ENCODE data around the gene HS1BP3. TPM values are rescaled to one million over a fixed set of nuclear protein-coding genes. Genes with fewer than 3 reads are reported as not detected.

Gene HS1BP3
- total RNA-seq, 1 experiment from 2014 or later, result 26.4 TPM

- Mint-ChIP-seq H3K4me3 (ENCODE audit: low read depth, unreplicated experiment) (no peak overlapping the region), H3K4me1 (ENCODE audit: low read depth, unreplicated experiment) (peaks cover 41% of the 10 kb centered on the region)
Observed at GRCh38 chr2:20617081-20617575, 33.8 kb downstream of the HS1BP3 start.

GRCh38 chr2:20616341-20616871 is 34.5 kb downstream of the HS1BP3 start:
- no peak for DNase-seq
- H3K4me1 Mint-ChIP-seq (ENCODE audit: low read depth, unreplicated experiment), result peaks cover 46% of the 10 kb centered on the region
- BruUV-seq (replicated peaks), result no TSS peak
- no peak overlapping the region for H3K4me3 Mint-ChIP-seq (ENCODE audit: low read depth, unreplicated experiment)
- H3K27me3 Mint-ChIP-seq (ENCODE audit: unreplicated experiment), result no peaks in the 10 kb centered on the region
- no peaks in the 10 kb centered on the region for H3K9me3 Mint-ChIP-seq (ENCODE audit: low read depth, unreplicated experiment)
- CTCF ChIA-PET, result interaction anchor here (2.1 kb wide), 1 partner anchor 18 kb away, joined by 18 read pairs; no protein-coding TSS in a partner anchor
- peak overlapping the region; percentile 87 for H3K27ac Mint-ChIP-seq (ENCODE audit: unreplicated experiment)
- intact Hi-C loops (cut with micrococcal nuclease; ENCODE audit: unreplicated experiment), result no loop called here
- TF ChIP-seq CTCF (IDR thresholded peaks at IDR 0.05; ENCODE audit: unreplicated experiment), result no peak
- H3K36me3 Mint-ChIP-seq (ENCODE audit: insufficient read depth, unreplicated experiment), result peaks cover 18% of the 10 kb centered on the region

More at GRCh38 chr2:20617081-20617575, 33.8 kb downstream of the HS1BP3 start:
- peak overlapping the region; percentile 87 for H3K27ac Mint-ChIP-seq (ENCODE audit: unreplicated experiment)
- BruUV-seq (replicated peaks), result no TSS peak
- TF ChIP-seq CTCF (IDR thresholded peaks at IDR 0.05; ENCODE audit: unreplicated experiment), result no peak
- H3K27me3 Mint-ChIP-seq (ENCODE audit: unreplicated experiment), result no peaks in the 10 kb centered on the region
- no peak for DNase-seq
- peaks cover 18% of the 10 kb centered on the region for H3K36me3 Mint-ChIP-seq (ENCODE audit: insufficient read depth, unreplicated experiment)
- CTCF ChIA-PET, result interaction anchor here (0.9 to 2.1 kb wide), 6 partner anchors 17 to 206 kb away, joined by 3 to 18 read pairs (median 4); partner anchors contain the start of gene RHOB
- no peaks in the 10 kb centered on the region for H3K9me3 Mint-ChIP-seq (ENCODE audit: low read depth, unreplicated experiment)
- intact Hi-C loops (cut with micrococcal nuclease; ENCODE audit: unreplicated experiment), result no loop called here

GRCh38 chr2:20615466-20616241 is 35.2 kb downstream of the HS1BP3 start:
- peaks cover 49% of the 10 kb centered on the region for H3K4me1 Mint-ChIP-seq (ENCODE audit: low read depth, unreplicated experiment)
- H3K36me3 Mint-ChIP-seq (ENCODE audit: insufficient read depth, unreplicated experiment), result peaks cover 24% of the 10 kb centered on the region
- no peak for DNase-seq
- no TSS peak for BruUV-seq (replicated peaks)
- H3K9me3 Mint-ChIP-seq (ENCODE audit: low read depth, unreplicated experiment), result no peaks in the 10 kb centered on the region
- no peak overlapping the region for H3K4me3 Mint-ChIP-seq (ENCODE audit: low read depth, unreplicated experiment)
- CTCF ChIA-PET, result interaction anchor here (0.7 kb wide), 1 partner anchor 301 kb away, joined by 3 read pairs; no protein-coding TSS in a partner anchor
- intact Hi-C loops (cut with micrococcal nuclease; ENCODE audit: unreplicated experiment), result no loop called here
- H3K27ac Mint-ChIP-seq (ENCODE audit: unreplicated experiment), result no peak overlapping the region
- H3K27me3 Mint-ChIP-seq (ENCODE audit: unreplicated experiment), result no peaks in the 10 kb centered on the region
- TF ChIP-seq CTCF (IDR thresholded peaks at IDR 0.05; ENCODE audit: unreplicated experiment), result no peak

- H3K27ac Mint-ChIP-seq (ENCODE audit: unreplicated experiment), result no peak overlapping the region
- peaks cover 51% of the 10 kb centered on the region for H3K4me1 Mint-ChIP-seq (ENCODE audit: low read depth, unreplicated experiment)
- H3K4me3 Mint-ChIP-seq (ENCODE audit: low read depth, unreplicated experiment), result no peak overlapping the region
- H3K9me3 Mint-ChIP-seq (ENCODE audit: low read depth, unreplicated experiment), result no peaks in the 10 kb centered on the region
- TF ChIP-seq CTCF (IDR thresholded peaks at IDR 0.05; ENCODE audit: unreplicated experiment), result no peak
- no peaks in the 10 kb centered on the region for H3K27me3 Mint-ChIP-seq (ENCODE audit: unreplicated experiment)
- no TSS peak for BruUV-seq (replicated peaks)
- intact Hi-C loops (cut with micrococcal nuclease; ENCODE audit: unreplicated experiment), result no loop called here
- CTCF ChIA-PET, result interaction anchor here (0.7 to 1.9 kb wide), 2 partner anchors 19 to 301 kb away, joined by 3 to 4 read pairs; no protein-coding TSS in a partner anchor
- no peak for DNase-seq
- H3K36me3 Mint-ChIP-seq (ENCODE audit: insufficient read depth, unreplicated experiment), result peaks cover 24% of the 10 kb centered on the region
Observed at GRCh38 chr2:20615068-20615465, 35.8 kb downstream of the HS1BP3 start.
